ENCODE measurements around the gene MARK4.

DNA sequence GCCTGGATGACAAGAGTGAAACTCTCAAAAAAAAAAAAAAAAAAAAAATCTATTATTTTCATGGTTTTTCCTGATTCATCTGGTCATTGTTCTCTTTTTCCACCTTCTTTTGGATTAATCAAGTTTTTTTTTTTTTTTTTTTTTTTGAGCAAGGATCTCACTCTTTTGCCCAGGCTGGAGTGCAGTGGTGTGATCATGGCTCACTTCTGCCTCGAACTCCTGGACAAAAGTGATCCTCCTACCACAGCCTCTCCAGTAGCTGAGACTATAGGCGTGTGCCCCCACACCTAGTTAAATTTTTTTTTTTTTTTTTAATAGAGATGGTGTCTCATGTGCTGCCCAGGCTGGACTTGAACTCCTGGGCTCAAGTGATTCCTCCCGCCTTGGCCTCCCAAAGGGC lies 44.7 kb upstream of the MARK4 start:
- TF ChIP-seq CTCF (IDR thresholded peaks at IDR 0.05 in 4 of 5, conservative IDR thresholded peaks at IDR 0.05 in 1 of 5) (no peak), POLR2A (IDR thresholded peaks at IDR 0.05) (no peak)
